ENCODE results near the gene INPP5A. TPM values are rescaled to one million over a fixed set of nuclear protein-coding genes. Genes with fewer than 3 reads are reported as not detected.

Gene INPP5A
- total and polyA plus RNA-seq, 2 of the 13 experiments (the other 11 are each of a cell fraction or from before 2014, with no cell fraction given): 17.5 to 37.9 TPM

DNA sequence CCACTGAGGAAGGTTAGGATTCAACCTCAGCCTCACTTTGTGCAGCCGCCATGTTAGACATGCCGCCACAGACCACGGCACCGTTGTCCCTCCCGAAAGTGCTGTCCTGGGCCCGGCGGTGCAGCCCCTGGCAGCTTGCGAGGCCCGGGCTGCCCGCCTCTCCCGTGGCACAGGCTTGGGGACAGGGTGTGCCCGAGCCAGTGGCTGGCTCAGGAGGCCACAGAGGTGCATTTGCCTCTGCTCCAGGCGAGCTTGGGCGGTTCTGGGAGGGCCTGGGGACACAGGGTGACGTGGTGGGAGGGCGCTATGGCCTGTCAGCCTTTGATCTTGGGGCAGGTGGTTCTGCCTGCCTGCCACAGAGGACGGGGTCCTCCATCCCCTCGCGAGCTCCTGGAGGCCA lies 207.3 kb downstream of the INPP5A start:
- Histone ChIP-seq H3K4me1 (ENCODE audit: insufficient read depth, low read length) (peaks cover 10% of the 10 kb centered on the region), H3K9me3 (ENCODE audit: low read length) (no peaks in the 10 kb centered on the region), H3K4me2 (ENCODE audit: low read depth, low read length) (no peak overlapping the region), H3K79me2 (ENCODE audit: insufficient read depth, low read length) (no peaks in the 10 kb centered on the region), H3K4me3 (replicated peaks in 1 of 3; ENCODE audit: insufficient read depth in 1 of 3, low read depth in 2 of 3, low read length in 3 of 3) (no peak overlapping the region), H2AFZ (ENCODE audit: low read length) (no peak overlapping the region), H4K20me1 (ENCODE audit: insufficient read depth, low read length) (no peaks in the 10 kb centered on the region), H3K27me3 (ENCODE audit: control insufficient read depth in 1 of 2, insufficient read depth in 2 of 2, low read length in 2 of 2) (no peaks in the 10 kb centered on the region), H3K36me3 (replicated peaks in 1 of 2; ENCODE audit: control insufficient read depth in 1 of 2, insufficient read depth in 2 of 2, low read length in 2 of 2) (no peaks in the 10 kb centered on the region; a peak in 2 of 5 replicates), H3K27ac (ENCODE audit: extremely low read length, insufficient read depth, low read length) (no peak overlapping the region), H3K9ac (ENCODE audit: insufficient read depth, low read depth, low read length) (no peak overlapping the region)
- BruUV-seq (replicated peaks): no TSS peak
- intact Hi-C loops (cut with micrococcal nuclease; ENCODE audit: unreplicated experiment) (no loop called here), in situ Hi-C loops (cut with HindIII; ENCODE audit: extremely low pct_ligation_motif_present, low pct_unique_long_range_greater_than_20kb) (no loop called here)
- WGBS (ENCODE audit: low lambda C conversion rate): 90% methylated on average over 2 of the region's 19 CpGs
- DNase-seq (ENCODE audit: low spot score): no peak
- TF ChIP-seq ZNF232 (CRISPR knock-in tag; IDR thresholded peaks at IDR 0.05; ENCODE audit: borderline replicate concordance) (no peak), ZBTB20 (CRISPR knock-in tag; IDR thresholded peaks at IDR 0.05; ENCODE audit: borderline replicate concordance, low read depth) (no peak), ZNF775 (CRISPR knock-in tag; IDR thresholded peaks at IDR 0.05; ENCODE audit: borderline replicate concordance) (no peak), HCFC1 (IDR thresholded peaks at IDR 0.05; ENCODE audit: low read depth, low read length) (no peak), ZNF382 (CRISPR knock-in tag; IDR thresholded peaks at IDR 0.05; ENCODE audit: borderline replicate concordance) (no peak), RFXANK (CRISPR knock-in tag; IDR thresholded peaks at IDR 0.05) (no peak), ZNF10 (CRISPR knock-in tag; IDR thresholded peaks at IDR 0.05; ENCODE audit: borderline replicate concordance, low read depth) (no peak), ZNF83 (CRISPR knock-in tag; IDR thresholded peaks at IDR 0.05; ENCODE audit: borderline replicate concordance) (no peak), ZNF7 (CRISPR knock-in tag; IDR thresholded peaks at IDR 0.05) (no peak), ZNF496 (CRISPR knock-in tag; IDR thresholded peaks at IDR 0.05; ENCODE audit: insufficient replicate concordance) (no peak), AKAP8 (CRISPR knock-in tag; IDR thresholded peaks at IDR 0.05) (no peak), GFI1 (CRISPR knock-in tag; IDR thresholded peaks at IDR 0.05; ENCODE audit: borderline replicate concordance) (no peak)
- TF ChIP-seq, protein P1, sequence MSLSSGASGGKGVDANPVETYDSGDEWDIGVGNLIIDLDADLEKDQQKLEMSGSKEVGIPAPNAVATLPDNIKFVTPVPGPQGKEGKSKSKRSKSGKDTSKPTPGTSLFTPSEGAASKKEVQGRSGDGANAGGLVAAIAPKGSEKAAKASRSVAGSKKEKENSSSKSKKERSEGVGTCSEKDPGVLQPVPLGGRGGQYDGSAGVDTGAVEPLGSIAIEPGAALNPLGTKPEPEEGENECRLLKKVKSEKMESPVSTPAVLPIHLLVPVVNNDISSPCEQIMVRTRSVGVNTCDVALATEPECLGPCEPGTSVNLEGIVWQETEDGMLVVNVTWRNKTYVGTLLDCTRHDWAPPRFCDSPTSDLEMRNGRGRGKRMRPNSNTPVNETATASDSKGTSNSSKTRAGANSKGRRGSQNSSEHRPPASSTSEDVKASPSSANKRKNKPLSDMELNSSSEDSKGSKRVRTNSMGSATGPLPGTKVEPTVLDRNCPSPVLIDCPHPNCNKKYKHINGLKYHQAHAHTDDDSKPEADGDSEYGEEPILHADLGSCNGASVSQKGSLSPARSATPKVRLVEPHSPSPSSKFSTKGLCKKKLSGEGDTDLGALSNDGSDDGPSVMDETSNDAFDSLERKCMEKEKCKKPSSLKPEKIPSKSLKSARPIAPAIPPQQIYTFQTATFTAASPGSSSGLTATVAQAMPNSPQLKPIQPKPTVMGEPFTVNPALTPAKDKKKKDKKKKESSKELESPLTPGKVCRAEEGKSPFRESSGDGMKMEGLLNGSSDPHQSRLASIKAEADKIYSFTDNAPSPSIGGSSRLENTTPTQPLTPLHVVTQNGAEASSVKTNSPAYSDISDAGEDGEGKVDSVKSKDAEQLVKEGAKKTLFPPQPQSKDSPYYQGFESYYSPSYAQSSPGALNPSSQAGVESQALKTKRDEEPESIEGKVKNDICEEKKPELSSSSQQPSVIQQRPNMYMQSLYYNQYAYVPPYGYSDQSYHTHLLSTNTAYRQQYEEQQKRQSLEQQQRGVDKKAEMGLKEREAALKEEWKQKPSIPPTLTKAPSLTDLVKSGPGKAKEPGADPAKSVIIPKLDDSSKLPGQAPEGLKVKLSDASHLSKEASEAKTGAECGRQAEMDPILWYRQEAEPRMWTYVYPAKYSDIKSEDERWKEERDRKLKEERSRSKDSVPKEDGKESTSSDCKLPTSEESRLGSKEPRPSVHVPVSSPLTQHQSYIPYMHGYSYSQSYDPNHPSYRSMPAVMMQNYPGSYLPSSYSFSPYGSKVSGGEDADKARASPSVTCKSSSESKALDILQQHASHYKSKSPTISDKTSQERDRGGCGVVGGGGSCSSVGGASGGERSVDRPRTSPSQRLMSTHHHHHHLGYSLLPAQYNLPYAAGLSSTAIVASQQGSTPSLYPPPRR (CRISPR knock-in tag; IDR thresholded peaks at IDR 0.05; ENCODE audit: borderline replicate concordance): no peak
- CTCF ChIA-PET (ENCODE audit: low intra/inter-chr PET ratio, low total read pairs): no interaction called here
- ATAC-seq: no peak
- FAIRE-seq: no peak
- POLR2A ChIA-PET: no interaction called here

Data from HepG2 (cell line).